LHCN-M2 (cell line): ENCODE measurements around the gene GPRIN1. TPM values are rescaled to one million over a fixed set of nuclear protein-coding genes. Genes with fewer than 3 reads are reported as not detected.

ENCODE experiments used
- total RNA-seq: library from RNA; depleted of rRNA; stranded (reverse); fragments of >200 nt; gene quantifications from 2 replicates; pipeline ENCODE4 v1.2.3, GENCODE V29; 2014; rRNA removed

GPRIN1 gene
- total RNA-seq, 1 experiment from 2014 or later: 11.7 TPM

Other genes with a start within 250 kb of the GPRIN1 start
- 110 and 118 TPM in 2 replicates for gene KIAA1191, start 248.4 kb downstream of the GPRIN1 start, total RNA-seq
- 9.3 and 12.6 TPM in 2 replicates for gene ARL10, start 244.7 kb downstream of the GPRIN1 start, total RNA-seq
- gene NOP16, start 221.6 kb downstream of the GPRIN1 start, total RNA-seq: 21.7 and 28.1 TPM in 2 replicates
- gene HIGD2A, start 221.4 kb downstream of the GPRIN1 start, total RNA-seq: 85.1 and 102 TPM in 2 replicates
- 138 and 149 TPM in 2 replicates for gene CLTB, start 193.6 kb downstream of the GPRIN1 start, total RNA-seq
- gene FAF2, start 161.8 kb downstream of the GPRIN1 start, total RNA-seq: 37.9 and 42.4 TPM in 2 replicates
- gene RNF44, start 72.8 kb downstream of the GPRIN1 start, total RNA-seq: 5.5 and 10.5 TPM in 2 replicates
- not detected in 2 replicates for gene CDHR2, start 60.8 kb downstream of the GPRIN1 start, total RNA-seq
- gene SNCB, start 20.4 kb upstream of the GPRIN1 start, total RNA-seq: 0.83 and 2.0 TPM in 2 replicates
- not detected in 2 replicates for gene EIF4E1B, start 20.5 kb upstream of the GPRIN1 start, total RNA-seq
- gene TSPAN17, start 37.3 kb upstream of the GPRIN1 start, total RNA-seq: 49.7 and 50.8 TPM in 2 replicates
- gene UNC5A, start 200.4 kb upstream of the GPRIN1 start, total RNA-seq: 0.06 and 0.26 TPM in 2 replicates